CD4-positive, alpha-beta T cell treated with Interleukin-17A for 1 hour (primary cell): ENCODE measurements around the gene CENPM.

Experiments used
- DNase-seq: peaks from one replicate; pipeline ENCODE4 v3.0.0-alpha.2; 2020

Gene CENPM

GRCh38 chr22:41946629-41947423 is at the start of gene CENPM:
CENPM (minus strand) TSS chr22:41947152; CDS start chr22:41947076, 76 bp downstream.
- peak; percentile 89 for DNase-seq

GRCh38 chr22:41995211-41995610 is 48.3 kb upstream of the CENPM start:
- no peak for DNase-seq

- DNase-seq: no peak
These were observed 45.5 kb upstream of the CENPM start for GRCh38 chr22:41992496-41992895.

GRCh38 chr22:41991111-41991510 is 44.2 kb upstream of the CENPM start:
- no peak for DNase-seq

- DNase-seq: no peak
These were observed 42.3 kb upstream of the CENPM start for GRCh38 chr22:41989246-41989645.

- no peak for DNase-seq
These were observed 40.3 kb upstream of the CENPM start for GRCh38 chr22:41987276-41987675.

GRCh38 chr22:41983513-41984405 is 36.8 kb upstream of the CENPM start:
- no peak for DNase-seq

- DNase-seq: no peak
These were observed 35.9 kb upstream of the CENPM start for GRCh38 chr22:41982865-41983264.

- DNase-seq: no peak
These were observed 32.7 kb upstream of the CENPM start for GRCh38 chr22:41979423-41980250.

GRCh38 chr22:41978732-41979131 is 31.8 kb upstream of the CENPM start:
- DNase-seq: no peak

- no peak for DNase-seq
These were observed 30.1 kb upstream of the CENPM start for GRCh38 chr22:41976961-41977566.

GRCh38 chr22:41976070-41976901 is 29.3 kb upstream of the CENPM start:
- peak; percentile 43 for DNase-seq

GRCh38 chr22:41975299-41976069 is 28.5 kb upstream of the CENPM start:
- no peak for DNase-seq

- DNase-seq: no peak
These were observed 27.8 kb upstream of the CENPM start for GRCh38 chr22:41974691-41975290.

- DNase-seq: no peak
These were observed 24.5 kb upstream of the CENPM start for GRCh38 chr22:41971431-41971830.

GRCh38 chr22:41970601-41971000 is 23.6 kb upstream of the CENPM start:
- no peak for DNase-seq

GRCh38 chr22:41969110-41969646 is 22.2 kb upstream of the CENPM start, which contains the start of gene SEPTIN3:
SEPTIN3 (plus strand) TSS chr22:41969443; CDS start chr22:41971493, 2,050 bp downstream.
- no peak for DNase-seq

- no peak for DNase-seq
These were observed 21.6 kb upstream of the CENPM start for GRCh38 chr22:41968601-41969000.

- peak; percentile 70 for DNase-seq
These were observed 19.8 kb upstream of the CENPM start for GRCh38 chr22:41966607-41967240.
